Fibroblast of the conjunctiva (primary cell): ENCODE data around the gene DRC7.
A peak's percentile ranks its signal among the peaks of the same experiment; 100 is the strongest.
"Not testable (repeated sequence)": the region's sequence is repeated elsewhere in the genome, so short reads cannot be mapped to it uniquely, and the experiment has no call there.

ENCODE experiments used
- DNase-seq: peaks from one replicate; pipeline ENCODE4 v3.0.0-alpha.2; 2010; ENCODE audit warnings: low read depth

DRC7 gene

DNA sequence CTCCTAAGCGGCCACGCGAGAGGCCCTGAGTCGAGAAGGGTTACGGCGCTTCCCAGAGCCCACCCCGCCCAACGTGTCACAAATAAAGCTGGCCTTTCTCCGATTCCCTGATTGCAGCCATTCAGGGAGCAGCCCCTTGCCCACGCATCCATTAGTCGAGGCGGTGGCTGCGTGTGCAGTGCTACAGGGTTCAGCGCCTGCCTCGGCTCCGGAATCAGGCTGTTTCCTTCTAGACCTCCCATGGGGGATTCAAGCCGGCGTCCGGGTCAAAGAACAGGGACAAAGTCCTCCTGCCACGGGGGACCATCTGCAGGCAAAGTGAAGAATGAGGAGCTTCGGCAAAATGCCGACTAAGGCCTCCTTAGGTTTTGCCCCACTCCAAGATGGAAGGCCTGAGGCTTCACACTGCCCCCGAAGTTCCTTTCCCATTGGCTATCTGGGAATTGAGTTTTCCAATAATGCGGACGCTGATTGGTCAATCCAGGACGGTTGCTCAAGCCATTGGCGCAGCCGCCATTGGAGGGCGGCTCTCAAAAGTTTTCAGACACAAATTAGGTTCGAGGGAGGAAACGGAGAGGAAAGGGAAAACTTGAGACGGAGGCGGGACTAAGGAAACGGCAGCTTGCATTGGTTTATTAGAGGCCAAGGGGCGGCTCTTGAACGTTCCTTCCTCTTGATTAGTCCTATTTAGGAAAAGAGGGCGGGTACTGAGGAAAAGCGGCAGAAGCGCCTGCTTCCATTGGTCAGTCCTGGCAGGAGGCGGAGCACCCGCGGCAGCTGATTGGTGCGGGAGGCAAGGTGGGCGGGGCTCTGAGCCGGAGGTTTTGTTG is 40.5 kb downstream of the DRC7 start:
- peak; percentile 100 for DNase-seq

DNA sequence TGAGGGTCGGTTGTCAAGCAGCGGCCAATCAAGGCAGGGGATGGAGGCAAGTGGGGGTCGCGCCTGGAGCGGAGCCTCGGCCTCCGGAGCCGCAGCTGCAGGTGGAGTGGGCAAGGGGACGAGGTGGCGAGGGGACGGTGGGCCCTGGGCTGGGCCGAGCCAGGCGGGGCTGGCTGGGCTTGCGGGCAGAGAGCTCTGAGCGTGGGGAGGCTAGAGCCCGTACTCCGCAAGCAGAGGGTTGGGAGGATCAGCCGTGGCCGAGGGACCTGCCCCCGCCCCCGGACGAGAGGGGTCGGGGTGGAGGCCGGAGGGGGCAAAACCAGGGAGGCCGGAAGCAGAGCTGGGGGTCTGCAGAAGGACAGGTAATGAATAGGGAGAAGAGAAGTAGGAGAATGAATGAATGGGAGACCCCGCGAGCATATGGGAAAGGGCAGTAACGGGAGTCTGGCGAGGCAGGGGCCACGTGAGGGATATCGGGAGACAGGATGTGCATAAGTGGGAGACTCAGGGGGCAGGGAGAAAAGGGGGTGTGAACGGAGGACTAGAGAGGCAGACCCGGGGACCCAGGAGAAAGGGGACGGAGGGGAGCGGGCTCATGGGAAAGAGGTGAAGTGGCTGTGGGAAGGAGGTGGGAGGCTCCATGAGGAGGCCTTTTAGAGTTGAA is 41.3 kb downstream of the DRC7 start, which contains the start of gene KATNB1:
Gene KATNB1, plus strand, starts transcription at position 16 of the 664 bp plus-strand sequence. CDS start 1,474 bp downstream, outside the sequence.
- DNase-seq = no peak

DNA sequence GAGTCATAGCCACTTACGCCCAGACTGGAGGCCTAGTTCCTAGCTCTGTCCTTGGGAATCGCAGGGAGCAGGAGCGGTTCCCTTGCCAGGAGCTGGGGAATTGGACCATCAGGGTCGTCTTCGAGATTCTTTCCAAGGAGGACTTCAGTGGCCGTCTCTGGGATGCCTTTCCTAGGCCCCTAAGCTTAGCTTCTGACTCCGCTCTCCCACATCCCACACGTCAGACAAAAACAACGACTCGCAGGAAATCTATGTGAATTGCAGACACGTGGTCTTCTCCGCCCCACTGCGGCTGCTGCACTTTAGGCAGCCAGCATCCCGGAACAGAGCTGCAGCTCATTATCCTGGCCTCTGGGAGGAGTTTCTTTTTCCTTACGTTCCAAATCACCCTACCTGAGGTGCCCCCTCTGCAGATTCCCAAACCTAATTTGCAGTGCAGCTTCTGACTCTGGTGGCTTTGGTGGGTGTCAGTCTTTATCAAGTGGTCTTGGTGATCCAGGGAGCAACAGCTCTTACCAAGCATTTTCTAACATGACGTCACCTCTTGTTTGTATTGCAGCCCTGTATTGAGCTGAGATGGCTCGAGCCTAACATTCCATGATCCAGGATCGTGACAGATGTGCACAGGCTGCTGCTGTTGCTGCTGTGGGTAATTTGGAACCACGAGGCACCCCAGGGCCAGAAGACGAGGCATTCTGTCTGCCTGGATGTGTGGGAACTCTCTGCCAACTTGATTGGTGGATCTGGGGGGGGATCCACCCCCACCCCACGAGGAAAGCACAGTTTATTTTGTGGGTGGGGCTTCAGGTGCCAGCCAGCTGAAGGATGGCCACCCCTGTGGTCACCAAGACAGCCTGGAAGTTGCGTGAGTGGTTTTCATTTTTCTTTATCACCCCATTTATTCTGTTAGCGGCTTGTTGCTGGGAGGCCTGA is 42.1 kb downstream of the DRC7 start:
- DNase-seq = peak; percentile 28

DNA sequence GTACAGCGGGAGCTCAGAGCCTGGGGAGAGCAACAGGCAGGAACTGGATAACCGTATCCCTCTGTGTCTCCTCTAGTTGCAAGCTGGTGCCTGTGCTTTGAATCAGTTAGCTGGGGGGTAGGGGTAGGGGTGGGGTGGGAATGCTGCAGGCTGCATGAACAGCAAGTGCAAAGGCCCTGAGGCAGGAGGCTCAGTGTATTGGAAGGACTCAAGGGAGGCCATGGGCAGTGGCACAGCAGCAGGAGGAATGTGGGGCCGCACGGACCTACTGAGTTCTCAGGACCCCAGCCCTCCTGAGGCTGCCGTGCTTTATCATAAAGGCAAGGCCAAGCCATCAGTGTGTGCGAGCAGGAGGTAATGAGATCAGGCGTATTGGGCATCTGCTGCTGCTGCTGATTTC is 44.2 kb downstream of the DRC7 start:
- no peak for DNase-seq

DNA sequence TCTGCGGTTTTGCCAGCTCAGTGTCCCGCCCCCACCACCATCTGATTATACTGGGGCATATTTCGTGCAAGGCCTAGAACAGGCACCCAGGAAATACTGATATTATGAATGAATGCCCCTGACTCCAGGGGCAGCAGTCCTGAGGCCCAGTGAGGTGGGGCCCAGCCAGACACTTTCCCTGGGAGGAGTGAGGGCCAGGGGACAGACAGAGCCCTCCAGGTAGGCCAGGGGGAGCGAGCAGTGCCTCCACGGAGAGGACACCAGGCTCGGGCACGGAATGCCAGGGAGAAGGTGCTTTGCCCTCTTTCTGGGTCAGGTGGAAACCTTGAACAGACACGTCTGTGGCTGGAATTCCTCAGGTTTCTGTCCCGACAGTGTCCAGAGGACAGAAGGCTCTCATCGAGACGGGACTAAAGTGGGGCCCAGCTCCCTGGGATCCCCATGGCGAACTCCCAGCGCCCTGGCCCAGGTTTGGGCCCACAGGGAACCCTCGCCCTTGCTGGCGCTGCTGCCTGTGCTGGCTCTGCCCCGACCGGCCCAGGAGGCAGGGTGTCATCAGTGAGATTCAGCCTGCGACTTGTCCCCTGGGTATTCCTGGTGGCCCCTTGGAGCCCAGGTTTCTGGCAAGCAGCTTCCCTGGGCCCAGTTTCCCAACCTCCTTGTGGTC is 45.3 kb downstream of the DRC7 start:
- DNase-seq = no peak

DNA sequence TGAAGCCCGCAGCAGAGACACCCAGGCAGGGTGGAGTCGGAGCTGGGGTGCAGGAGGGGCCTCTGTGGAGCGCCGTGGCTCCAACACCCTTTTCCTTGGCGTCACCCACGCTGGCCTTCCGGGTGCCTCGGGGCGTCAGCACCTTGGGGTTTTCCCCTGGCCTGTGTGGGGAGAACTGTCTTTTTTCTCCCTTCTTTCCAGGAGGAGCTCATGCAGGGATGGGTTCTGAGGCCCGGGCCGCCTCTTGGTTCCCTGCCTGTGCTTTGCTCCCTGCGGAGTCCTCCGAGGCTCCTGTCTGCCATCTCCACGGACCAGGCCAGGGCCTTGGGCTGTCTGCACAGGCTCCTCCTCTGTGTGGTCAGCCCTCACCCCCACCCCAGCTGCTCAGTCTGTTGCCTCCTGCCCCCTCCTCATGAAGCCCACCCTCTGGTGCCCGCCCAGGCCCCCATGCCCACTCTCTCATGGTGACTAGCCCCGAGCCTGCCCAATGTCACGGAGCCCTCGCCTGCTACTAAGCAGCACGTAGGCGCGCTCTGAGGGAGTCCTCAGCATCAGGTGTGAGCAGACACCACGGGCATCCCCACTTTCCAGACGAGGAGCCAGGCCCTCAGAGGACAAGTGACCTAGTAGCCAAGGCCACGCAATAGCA is 45.9 kb downstream of the DRC7 start:
- DNase-seq = no peak

DNA sequence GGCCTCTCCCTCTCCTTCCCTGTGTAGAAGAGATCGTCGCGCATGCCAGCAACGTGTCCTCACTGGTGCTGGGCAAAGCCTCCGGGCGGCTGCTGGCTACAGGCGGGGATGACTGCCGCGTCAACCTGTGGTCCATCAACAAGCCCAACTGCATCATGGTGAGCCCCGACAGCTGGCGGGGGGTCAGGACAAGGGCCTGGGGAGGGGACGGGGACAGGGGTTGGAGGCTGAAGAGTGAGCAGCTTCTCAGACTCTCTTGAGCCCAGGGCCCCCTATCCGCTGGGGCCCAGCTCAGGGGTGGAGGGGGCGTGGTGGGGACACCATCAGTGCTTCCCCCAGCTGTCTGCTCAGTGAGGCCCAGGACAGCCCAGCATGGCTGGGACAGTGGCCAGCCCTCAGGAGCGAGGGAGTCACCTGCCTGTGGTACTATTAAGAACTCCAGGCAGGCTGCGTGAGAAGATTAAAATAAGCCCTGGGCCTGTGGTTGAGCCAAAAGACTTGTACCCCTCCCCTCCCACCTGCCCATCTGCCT is 47.1 kb downstream of the DRC7 start:
- DNase-seq = no peak

DNA sequence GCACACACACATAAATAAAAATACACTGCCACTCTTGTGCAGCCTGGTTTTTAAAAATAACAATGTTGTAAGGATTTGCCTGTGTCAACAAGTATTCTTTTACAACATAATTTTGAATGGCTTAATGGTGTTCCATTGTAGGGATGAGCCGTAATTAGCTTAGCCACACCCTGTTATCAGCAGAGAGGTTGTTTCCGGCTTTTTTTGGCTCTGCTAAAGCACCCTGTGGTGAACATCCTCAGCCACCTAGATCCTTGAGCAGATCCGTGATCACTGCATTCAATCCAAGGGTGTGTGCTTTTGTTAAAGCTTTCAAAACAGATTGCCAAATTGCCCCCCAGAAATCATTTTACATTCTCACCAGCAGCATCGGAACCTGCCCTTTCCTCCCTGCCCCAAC is 47.9 kb downstream of the DRC7 start:
- no peak for DNase-seq

DNA sequence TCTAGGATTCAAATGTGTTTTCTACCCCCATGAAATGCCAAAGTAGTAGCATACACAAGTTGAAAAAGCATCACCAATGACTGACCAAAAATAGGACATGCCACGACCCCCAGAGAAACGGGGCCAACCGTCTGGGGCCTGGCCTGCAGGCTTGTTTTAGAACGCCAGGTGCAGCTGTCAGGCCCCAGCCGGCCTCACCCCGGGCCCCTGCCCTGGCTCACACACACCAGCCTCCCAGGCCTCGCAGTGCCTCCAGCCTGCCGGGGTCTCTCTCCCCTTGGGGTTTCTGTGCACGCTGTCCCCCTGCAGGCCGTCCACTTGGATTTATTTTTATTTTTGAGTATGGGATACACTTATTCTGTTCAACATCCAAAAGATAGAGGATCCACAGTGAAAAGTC is 48.9 kb downstream of the DRC7 start:
- DNase-seq = no peak

DNA sequence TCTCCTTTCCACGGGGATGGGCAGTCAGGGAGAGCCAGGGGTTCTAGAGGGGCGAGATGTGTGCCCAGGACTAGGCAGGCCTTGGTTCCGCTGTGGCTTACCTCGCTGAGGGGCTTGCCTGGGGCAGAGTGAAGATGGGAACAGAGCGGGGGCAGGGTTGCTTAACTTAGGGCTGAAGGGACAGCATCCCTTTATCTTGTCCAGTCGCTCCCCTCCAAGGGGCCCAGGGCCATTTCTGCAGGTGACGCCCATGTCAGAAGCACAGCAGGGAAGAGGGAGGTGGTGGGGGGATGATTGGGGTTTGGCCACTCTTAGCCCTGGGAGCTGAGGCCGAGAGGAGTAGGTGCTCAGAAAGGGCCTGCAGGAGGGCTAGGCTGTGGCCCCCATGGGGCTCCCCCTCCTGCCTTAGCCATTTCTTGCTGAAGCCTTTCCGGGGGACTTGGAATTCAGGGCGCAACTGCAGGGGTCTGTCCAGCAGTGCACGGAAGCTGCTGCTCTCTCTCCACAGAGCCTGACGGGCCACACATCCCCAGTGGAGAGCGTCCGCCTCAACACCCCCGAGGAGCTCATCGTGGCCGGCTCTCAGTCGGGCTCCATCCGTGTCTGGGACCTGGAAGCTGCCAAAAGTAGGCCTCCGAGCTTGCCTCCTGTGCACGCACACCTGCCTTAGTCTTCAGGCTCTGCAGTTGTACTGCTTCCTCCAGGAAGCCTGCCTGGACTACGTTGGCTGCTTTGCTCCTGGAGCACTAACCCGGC is 49.5 kb downstream of the DRC7 start:
- no peak for DNase-seq

DNA sequence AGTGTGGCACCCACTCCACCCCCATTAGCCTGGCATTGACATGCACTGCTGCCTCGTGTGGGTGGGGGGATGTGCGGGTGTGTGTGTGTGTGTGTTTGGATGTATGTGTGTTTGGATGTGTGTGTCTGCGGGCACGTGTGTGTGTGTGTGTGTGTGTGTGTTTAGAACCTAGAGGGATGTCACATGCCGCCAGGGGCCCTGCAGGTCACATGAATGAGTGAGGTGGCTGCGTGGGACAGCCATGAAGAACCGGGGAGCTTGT is 50.0 kb downstream of the DRC7 start:
- no peak for DNase-seq

DNA sequence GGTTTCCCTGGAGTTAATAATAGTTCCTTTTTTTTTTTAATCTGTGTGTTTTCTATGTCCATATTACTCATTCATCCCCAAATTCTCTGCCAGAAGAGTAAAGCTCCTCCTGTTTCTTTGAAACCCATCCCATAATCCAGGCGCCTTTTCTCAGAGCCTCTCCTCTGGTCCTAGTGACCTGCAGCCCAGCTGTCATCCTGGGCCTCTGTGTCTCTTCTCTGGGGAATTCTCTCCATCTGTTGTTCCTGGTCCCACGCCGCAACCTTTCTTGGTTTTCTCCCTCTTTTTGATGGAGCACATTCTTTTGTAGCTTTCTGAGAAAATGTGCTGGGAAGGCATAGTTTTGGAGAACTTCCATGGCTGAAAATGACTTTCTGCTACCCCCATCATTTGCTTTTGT is 51.2 kb downstream of the DRC7 start:
- no peak for DNase-seq

DNA sequence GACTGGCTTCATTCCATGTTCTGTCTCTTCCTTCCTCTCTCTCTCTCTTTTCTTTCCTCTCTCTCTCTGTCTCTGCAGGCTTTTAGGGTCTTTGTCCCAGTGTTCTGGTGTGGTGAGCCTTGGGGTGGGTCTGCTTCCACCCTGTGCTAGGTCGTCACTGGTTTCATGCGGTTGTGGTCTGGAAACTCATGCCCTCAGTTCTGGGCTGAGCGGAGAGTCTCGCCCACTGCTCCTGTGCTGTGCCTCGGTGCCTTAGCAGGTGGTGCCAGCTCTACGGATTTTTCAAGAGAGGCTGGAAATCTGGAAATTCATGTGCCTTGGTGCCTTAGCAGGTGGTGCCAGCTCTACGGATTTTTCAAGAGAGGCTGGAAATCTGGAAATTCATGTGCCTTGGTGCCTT is 51.7 kb downstream of the DRC7 start:
- DNase-seq = not testable (repeated sequence)

DNA sequence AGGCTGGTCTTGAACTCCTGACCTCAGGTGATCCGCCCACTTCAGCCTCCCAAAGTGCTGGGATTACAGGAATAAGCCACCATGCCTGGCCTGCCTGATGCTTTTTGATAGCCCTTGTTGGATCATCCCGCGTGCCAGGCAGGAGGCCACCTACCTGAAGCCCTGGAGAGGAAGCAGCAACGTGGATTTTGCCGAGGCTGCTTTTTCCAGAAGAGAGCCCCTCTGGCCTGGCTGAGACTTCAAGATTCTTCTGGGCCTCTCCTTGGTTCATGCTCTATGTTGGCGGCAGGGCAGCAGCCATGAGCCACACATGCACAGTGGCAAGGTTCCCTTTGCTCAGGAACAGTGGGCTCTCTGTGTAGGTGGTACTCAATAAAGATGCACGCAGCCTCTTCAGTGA is 52.5 kb downstream of the DRC7 start:
- DNase-seq = no peak

DNA sequence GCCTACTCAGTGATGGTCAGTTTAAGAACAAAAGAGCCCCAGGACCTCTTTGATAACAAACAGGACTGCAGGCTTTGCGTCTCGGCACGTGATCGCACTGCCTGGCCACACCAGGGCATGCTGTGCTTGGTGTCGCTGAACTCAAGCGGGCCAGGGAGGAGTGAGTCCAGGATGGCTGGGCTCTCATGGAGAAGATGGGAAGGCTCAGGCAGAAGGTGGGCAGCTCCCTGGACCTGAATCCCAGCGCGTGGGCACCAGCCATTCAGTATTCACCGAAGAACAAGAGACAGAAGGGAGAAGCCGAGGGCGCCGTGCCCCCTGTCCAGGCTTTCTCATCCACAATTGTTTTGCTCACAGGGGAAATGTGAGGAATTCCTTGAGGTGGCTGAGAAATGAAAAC is 52.9 kb downstream of the DRC7 start:
- DNase-seq = no peak

DNA sequence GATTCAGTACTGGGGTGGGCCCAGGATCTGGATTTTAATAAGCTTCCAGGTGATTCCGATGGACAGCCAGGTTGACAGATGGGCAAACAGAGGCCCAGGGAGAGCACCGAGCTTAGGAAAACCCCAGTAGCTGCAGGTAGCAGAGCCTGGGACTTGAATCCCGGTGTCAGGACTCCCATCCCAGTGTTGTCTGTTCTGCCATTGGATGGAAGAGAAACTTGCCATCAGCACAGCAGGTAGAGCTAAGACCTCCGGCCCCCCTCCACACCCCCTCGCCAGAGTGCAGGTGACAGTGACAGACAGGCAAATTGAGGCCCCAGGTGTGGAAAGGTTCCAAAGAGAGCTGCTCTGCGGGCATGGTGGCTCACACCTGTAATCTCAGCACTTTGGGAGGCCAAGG is 53.4 kb downstream of the DRC7 start:
- DNase-seq = no peak

DNA sequence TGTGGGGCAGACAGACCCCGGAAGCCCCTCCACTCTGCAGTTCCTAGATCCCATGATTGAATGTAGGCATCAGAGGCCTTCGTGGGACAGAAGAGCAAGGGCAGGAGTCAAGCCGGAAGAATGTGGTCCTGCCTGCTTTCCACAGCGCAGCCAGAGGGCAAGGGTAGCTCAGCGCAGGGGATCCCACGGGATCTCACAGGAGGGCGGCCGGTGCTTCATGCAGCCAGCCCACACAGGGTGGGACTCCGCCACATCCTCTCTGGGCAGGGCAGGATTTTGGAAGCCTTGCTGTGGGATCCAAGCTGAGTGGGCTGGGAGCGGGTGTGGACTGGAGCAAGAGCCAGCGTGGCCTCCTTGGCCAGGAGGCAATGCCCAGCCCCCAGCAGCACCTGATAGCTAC is 54.0 kb downstream of the DRC7 start:
- DNase-seq = no peak

DNA sequence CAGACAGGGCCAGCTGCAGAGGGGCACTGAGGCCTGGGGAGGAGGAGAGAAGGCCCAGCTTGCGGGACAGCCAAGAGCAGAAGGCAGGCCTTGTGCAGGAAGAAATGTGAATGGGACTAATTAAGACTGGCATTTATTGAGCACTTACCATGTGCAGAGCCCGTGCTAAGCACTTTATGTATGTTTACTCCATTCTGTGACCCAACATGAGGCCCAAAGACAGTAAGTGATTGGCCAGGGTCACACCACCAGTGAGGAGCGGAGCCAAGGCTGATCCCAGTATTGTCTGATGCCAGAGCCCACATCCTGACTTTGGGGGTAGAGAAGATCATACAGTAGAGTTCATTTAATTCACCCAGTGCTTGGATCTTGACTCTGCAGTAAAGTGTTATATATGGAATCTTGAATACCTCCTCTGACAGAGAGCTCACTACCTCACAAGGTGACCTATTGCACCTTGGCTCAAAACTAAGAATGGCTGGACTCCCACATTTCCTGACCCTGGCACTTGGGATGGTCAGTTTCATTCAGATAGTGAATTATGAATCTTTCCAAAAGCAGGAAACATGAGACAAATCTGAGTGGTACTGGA is 54.6 kb downstream of the DRC7 start:
- no peak for DNase-seq

DNA sequence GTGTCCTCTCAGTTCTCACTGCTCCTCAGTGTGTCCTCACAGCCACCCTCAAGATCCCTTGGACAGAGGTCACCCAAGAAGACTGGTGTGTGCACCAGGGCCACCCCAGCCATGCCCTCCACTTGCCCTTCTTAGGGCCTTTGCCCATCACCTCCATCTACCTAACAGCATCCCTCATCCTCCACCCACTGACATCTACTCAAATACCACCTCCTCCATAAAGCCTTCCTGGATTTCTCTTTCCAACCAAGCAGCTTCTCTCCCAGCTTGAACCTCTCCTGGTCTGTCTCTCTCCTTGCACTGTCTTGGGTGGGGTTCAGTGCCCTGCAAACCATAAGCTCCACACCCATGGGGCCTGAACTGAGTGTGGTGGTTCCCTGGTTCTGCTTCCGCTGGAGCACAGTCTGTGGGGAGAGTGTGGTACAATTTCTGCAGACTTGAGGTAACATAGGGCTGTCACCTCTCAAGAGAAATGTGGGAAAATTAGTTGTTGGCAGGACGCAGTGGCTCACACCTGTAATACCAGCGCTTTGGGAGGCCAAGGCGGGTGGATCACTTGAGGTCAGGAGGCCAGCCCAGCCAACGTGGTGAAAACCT is 55.3 kb downstream of the DRC7 start:
- no peak for DNase-seq
